SK-N-SH (cell line): ENCODE results near the gene RASAL2.

Experiments
- EP300 ChIP-seq, 2 experiments: IDR thresholded peaks; 2 replicates each; pipeline versions ENCODE4 v1.4.0 to v1.6.1; 2012; ENCODE audit warnings: borderline replicate concordance in 1 of 2, low read depth in 1 of 2, low read length in 1 of 2
- EZH2phosphoT487 ChIP-seq: fragments of 200-600 bp; sonication (generic); IDR thresholded peaks from 2 replicates; pipeline ENCODE4 v1.6.1; 2017; ENCODE audit warnings: low read depth, mixed run types, mild to moderate bottlenecking, antibody characterized with exemption, moderate library complexity, borderline replicate concordance
- GATA2 ChIP-seq: sonication (generic); formaldehyde crosslinking; IDR thresholded peaks from 2 replicates; pipeline ENCODE4 v1.5.0; 2020; ENCODE audit warnings: mild to moderate bottlenecking, missing genetic modification reagents
- MXI1 ChIP-seq: IDR thresholded peaks from 2 replicates; pipeline ENCODE4 v1.6.1; 2012; ENCODE audit warnings: mild to moderate bottlenecking, low read depth, low read length, improper control_type of control experiment
- NFIC ChIP-seq: IDR thresholded peaks from 2 replicates; pipeline ENCODE4 v1.4.0; 2012; ENCODE audit warnings: borderline replicate concordance
- REST ChIP-seq: IDR thresholded peaks from 2 replicates; pipeline ENCODE4 v1.6.1; 2012; ENCODE audit warnings: mild to moderate bottlenecking, low read depth, low read length, moderate library complexity
- SMC3 ChIP-seq: IDR thresholded peaks from 2 replicates; pipeline ENCODE4 v1.6.1; 2012; ENCODE audit warnings: low read depth, low read length, improper control_type of control experiment
- TAF1 ChIP-seq: IDR thresholded peaks from 2 replicates; pipeline ENCODE4 v1.6.1; 2012; ENCODE audit warnings: low read depth, mild to moderate bottlenecking, low read length, moderate library complexity, borderline replicate concordance
- TCF12 ChIP-seq: IDR thresholded peaks from 2 replicates; pipeline ENCODE4 v1.4.0; 2012
- USF1 ChIP-seq: IDR thresholded peaks from 2 replicates; pipeline ENCODE4 v1.4.0; 2012; ENCODE audit warnings: low read depth, borderline replicate concordance
- USF2 ChIP-seq: fragments of 150-350 bp; IDR thresholded peaks from 2 replicates; pipeline ENCODE4 v1.6.1; 2017; ENCODE audit warnings: antibody characterized with exemption, low read length, low read depth, borderline replicate concordance
- TF ChIP-seq, protein P1 (sequence below): fragments of 200-600 bp; sonication (generic); IDR thresholded peaks from 2 replicates; pipeline ENCODE4 v1.6.1; 2017; ENCODE audit warnings: antibody characterized with exemption, mild to moderate bottlenecking, moderate library complexity
- TF ChIP-seq, protein P2 (sequence below): IDR thresholded peaks from 2 replicates; pipeline ENCODE4 v1.4.0; 2012; ENCODE audit warnings: low read depth, borderline replicate concordance
- TF ChIP-seq, protein P3 (sequence below): IDR thresholded peaks from 2 replicates; pipeline ENCODE4; 2012

GRCh38 chr1:178051071-178051470 lies 42.8 kb upstream of the RASAL2 start:
- TF ChIP-seq GATA2 (CRISPR knock-in tag) (no peak), EP300 (IDR thresholded peaks at IDR 0.05; ENCODE audit: borderline replicate concordance in 1 of 2, low read depth in 1 of 2, low read length in 1 of 2) (no peak), MXI1 (no peak), EZH2phosphoT487 (no peak), NFIC (no peak), USF2 (no peak), USF1 (no peak), TAF1 (no peak), REST (no peak), SMC3 (no peak), TCF12 (no peak)
- TF ChIP-seq, protein P1, sequence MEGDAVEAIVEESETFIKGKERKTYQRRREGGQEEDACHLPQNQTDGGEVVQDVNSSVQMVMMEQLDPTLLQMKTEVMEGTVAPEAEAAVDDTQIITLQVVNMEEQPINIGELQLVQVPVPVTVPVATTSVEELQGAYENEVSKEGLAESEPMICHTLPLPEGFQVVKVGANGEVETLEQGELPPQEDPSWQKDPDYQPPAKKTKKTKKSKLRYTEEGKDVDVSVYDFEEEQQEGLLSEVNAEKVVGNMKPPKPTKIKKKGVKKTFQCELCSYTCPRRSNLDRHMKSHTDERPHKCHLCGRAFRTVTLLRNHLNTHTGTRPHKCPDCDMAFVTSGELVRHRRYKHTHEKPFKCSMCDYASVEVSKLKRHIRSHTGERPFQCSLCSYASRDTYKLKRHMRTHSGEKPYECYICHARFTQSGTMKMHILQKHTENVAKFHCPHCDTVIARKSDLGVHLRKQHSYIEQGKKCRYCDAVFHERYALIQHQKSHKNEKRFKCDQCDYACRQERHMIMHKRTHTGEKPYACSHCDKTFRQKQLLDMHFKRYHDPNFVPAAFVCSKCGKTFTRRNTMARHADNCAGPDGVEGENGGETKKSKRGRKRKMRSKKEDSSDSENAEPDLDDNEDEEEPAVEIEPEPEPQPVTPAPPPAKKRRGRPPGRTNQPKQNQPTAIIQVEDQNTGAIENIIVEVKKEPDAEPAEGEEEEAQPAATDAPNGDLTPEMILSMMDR, result no peak
- TF ChIP-seq, protein P2, sequence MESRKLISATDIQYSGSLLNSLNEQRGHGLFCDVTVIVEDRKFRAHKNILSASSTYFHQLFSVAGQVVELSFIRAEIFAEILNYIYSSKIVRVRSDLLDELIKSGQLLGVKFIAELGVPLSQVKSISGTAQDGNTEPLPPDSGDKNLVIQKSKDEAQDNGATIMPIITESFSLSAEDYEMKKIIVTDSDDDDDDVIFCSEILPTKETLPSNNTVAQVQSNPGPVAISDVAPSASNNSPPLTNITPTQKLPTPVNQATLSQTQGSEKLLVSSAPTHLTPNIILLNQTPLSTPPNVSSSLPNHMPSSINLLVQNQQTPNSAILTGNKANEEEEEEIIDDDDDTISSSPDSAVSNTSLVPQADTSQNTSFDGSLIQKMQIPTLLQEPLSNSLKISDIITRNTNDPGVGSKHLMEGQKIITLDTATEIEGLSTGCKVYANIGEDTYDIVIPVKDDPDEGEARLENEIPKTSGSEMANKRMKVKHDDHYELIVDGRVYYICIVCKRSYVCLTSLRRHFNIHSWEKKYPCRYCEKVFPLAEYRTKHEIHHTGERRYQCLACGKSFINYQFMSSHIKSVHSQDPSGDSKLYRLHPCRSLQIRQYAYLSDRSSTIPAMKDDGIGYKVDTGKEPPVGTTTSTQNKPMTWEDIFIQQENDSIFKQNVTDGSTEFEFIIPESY, result no peak
- TF ChIP-seq, protein P3, sequence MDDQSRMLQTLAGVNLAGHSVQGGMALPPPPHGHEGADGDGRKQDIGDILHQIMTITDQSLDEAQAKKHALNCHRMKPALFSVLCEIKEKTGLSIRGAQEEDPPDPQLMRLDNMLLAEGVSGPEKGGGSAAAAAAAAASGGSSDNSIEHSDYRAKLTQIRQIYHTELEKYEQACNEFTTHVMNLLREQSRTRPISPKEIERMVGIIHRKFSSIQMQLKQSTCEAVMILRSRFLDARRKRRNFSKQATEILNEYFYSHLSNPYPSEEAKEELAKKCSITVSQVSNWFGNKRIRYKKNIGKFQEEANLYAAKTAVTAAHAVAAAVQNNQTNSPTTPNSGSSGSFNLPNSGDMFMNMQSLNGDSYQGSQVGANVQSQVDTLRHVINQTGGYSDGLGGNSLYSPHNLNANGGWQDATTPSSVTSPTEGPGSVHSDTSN, result no peak
